Stimulated activated CD4-positive, alpha-beta T cell treated with anti-CD3 and anti-CD28 coated beads, Interleukin-2, amount 100 ng/mL, for 4 hours (primary cell): ENCODE data around the gene HOXD8.

Experiments used
- DNase-seq: peaks from one replicate; pipeline ENCODE4 v3.0.0-alpha.2; 2020; ENCODE audit warnings: low read depth

Gene HOXD8

GRCh38 chr2:176174824-176175708 lies 45.6 kb downstream of the HOXD8 start:
- peak; percentile 16 for DNase-seq

GRCh38 chr2:176175709-176176607 lies 46.5 kb downstream of the HOXD8 start:
- no peak for DNase-seq

GRCh38 chr2:176177580-176178037 lies 48.1 kb downstream of the HOXD8 start:
- no peak for DNase-seq

- no peak for DNase-seq
Observed at GRCh38 chr2:176178038-176178756, 48.7 kb downstream of the HOXD8 start.

GRCh38 chr2:176178757-176179295 lies 49.3 kb downstream of the HOXD8 start:
- DNase-seq = no peak

GRCh38 chr2:176181551-176181950 lies 52.0 kb downstream of the HOXD8 start:
- DNase-seq = no peak
